CD4-positive, alpha-beta T cell treated with Interferon alpha-2 for 1 hour (primary cell): ENCODE results near the gene ACTMAP.

Source experiments
- DNase-seq, 2 donors: peaks; one replicate each; pipeline ENCODE4 v3.0.0-alpha.2; 2020 to 2022

The ACTMAP gene

GRCh38 chr19:40717880-40718773 lies 32.1 kb downstream of the ACTMAP start:
- DNase-seq = no peak

- DNase-seq = no peak
Measured at GRCh38 chr19:40717325-40717879, 32.9 kb downstream of the ACTMAP start.

GRCh38 chr19:40716482-40717324 lies 33.6 kb downstream of the ACTMAP start, which contains the start of the genes COQ8B and ITPKC:
TSS of gene COQ8B (minus strand) at chr19:40716886. CDS start at chr19:40714632, 2,254 bp downstream.
TSS of gene ITPKC (plus strand) at chr19:40717112. CDS start at chr19:40717136, 24 bp downstream.
- peak; percentile 98 to 99 for DNase-seq

GRCh38 chr19:40716031-40716481 lies 34.2 kb downstream of the ACTMAP start:
- peak; percentile 28 to 66 for DNase-seq

GRCh38 chr19:40714441-40715299 lies 35.6 kb downstream of the ACTMAP start:
- DNase-seq = peak; percentile 93 to 96

- DNase-seq = no peak
Measured at GRCh38 chr19:40713939-40714338, 36.3 kb downstream of the ACTMAP start.

- no peak for DNase-seq
Measured at GRCh38 chr19:40709817-40710216, 40.5 kb downstream of the ACTMAP start.

- DNase-seq = no peak
Measured at GRCh38 chr19:40707615-40708014, 42.7 kb downstream of the ACTMAP start.

GRCh38 chr19:40705950-40706619 lies 44.2 kb downstream of the ACTMAP start:
- no peak for DNase-seq

- DNase-seq = no peak
Measured at GRCh38 chr19:40705362-40705651, 45.0 kb downstream of the ACTMAP start.

GRCh38 chr19:40704491-40705361 lies 45.6 kb downstream of the ACTMAP start:
- no peak for DNase-seq

- DNase-seq = no peak
Measured at GRCh38 chr19:40703029-40703755, 47.1 kb downstream of the ACTMAP start.

- no peak for DNase-seq
Measured at GRCh38 chr19:40702337-40703012, 47.8 kb downstream of the ACTMAP start.

- DNase-seq = no peak
Measured at GRCh38 chr19:40701758-40702157, 48.5 kb downstream of the ACTMAP start.

GRCh38 chr19:40700083-40700482 lies 50.2 kb downstream of the ACTMAP start:
- DNase-seq = no peak

GRCh38 chr19:40697007-40697406 lies 53.3 kb downstream of the ACTMAP start:
- no peak for DNase-seq

GRCh38 chr19:40695881-40696280 lies 54.4 kb downstream of the ACTMAP start:
- no peak for DNase-seq

GRCh38 chr19:40693896-40694295 lies 56.4 kb downstream of the ACTMAP start:
- no peak for DNase-seq

GRCh38 chr19:40693150-40693788 lies 57.0 kb downstream of the ACTMAP start:
- no peak for DNase-seq
